BE2C (cell line): ENCODE measurements around the gene FSTL4.

Experiments
- DNase-seq: peaks from one replicate; pipeline ENCODE4 v3.0.0-alpha.2; 2020
- H3K27me3 ChIP-seq: fragments of 250-450 bp; sonication (Bioruptor Pico); 2 replicates; pipeline ENCODE4 v1.5.1; 2020; ENCODE audit warnings: mild to moderate bottlenecking
- H3K36me3 ChIP-seq: fragments of 250-450 bp; sonication (Bioruptor Pico); 2 replicates; pipeline ENCODE4 v1.5.1; 2020; ENCODE audit warnings: mild to moderate bottlenecking
- H3K4me1 ChIP-seq: fragments of 250-450 bp; sonication (Bioruptor Pico); 2 replicates; pipeline ENCODE4 v1.5.1; 2020
- H3K4me3 ChIP-seq: 2 replicates; pipeline ENCODE4 v1.5.1; 2011; ENCODE audit warnings: low read depth, low read length
- H3K9me3 ChIP-seq: fragments of 250-450 bp; sonication (Bioruptor Pico); 2 replicates; pipeline ENCODE4 v1.5.1; 2020
- TF ChIP-seq, protein P1 (sequence below): IDR thresholded peaks from 2 replicates; pipeline ENCODE4 v1.5.1; 2012; ENCODE audit warnings: mild to moderate bottlenecking, low read depth, low read length

FSTL4 gene

DNA sequence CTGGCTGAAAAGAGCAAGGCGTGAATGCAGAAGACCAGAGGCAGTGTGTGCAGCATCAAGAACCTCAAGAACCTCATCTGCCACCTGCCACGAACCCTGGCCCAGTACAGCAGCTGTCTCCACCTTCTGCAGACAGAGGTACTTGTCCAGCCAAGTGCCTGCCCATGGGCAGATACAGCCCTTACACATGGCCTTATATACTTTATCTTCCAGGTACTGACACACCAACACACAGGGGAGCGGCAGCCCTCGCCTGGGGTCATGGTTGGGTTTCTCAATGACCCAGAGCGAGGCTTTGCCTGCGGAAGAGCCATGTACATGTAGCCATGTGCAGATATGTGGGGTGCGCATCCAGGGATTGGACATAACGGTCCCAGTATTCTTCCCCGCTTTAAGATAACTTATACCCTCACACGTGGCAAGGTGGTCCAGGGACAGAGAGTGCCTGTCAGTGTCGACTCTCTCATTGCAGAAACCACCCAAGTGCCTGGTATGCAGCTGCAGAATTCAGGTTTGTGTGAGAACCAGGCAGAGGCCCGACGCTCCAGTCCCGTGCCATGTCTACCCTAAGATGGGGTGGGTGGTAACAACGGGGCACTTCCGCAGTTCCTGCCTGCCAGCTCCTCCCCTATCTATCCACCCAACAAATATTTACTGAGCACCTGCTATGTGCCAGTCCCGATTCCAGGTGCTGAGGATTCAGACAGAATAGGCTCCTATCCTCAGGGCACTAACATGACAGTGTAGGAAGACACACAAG lies 206.9 kb downstream of the FSTL4 start:
- DNase-seq: no peak
- Histone ChIP-seq H3K36me3 (no peaks in the 10 kb centered on the region), H3K9me3 (no peaks in the 10 kb centered on the region), H3K27me3 (no peaks in the 10 kb centered on the region), H3K4me1 (no peaks in the 10 kb centered on the region), H3K4me3 (no peak overlapping the region)
- TF ChIP-seq, protein P1, sequence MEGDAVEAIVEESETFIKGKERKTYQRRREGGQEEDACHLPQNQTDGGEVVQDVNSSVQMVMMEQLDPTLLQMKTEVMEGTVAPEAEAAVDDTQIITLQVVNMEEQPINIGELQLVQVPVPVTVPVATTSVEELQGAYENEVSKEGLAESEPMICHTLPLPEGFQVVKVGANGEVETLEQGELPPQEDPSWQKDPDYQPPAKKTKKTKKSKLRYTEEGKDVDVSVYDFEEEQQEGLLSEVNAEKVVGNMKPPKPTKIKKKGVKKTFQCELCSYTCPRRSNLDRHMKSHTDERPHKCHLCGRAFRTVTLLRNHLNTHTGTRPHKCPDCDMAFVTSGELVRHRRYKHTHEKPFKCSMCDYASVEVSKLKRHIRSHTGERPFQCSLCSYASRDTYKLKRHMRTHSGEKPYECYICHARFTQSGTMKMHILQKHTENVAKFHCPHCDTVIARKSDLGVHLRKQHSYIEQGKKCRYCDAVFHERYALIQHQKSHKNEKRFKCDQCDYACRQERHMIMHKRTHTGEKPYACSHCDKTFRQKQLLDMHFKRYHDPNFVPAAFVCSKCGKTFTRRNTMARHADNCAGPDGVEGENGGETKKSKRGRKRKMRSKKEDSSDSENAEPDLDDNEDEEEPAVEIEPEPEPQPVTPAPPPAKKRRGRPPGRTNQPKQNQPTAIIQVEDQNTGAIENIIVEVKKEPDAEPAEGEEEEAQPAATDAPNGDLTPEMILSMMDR: no peak

DNA sequence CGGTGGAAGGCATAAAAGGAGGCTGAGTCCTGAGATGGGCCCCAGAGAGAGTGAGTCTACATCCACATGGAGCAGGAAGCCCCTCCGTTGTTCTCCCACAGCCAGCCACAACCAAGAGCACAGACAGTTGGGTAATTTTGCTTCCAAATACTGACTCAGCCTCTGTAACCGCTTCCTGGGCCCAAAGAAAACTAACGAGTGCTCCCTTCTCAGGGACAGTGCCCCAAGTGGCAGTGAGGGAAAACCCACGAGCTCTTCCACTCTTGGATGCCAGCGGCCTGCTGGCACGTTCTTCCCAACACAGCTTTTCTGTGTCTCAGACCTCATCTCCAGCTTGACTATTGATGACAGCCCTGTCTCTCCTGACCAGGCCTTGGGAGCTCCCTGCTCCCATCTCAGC lies 207.6 kb downstream of the FSTL4 start:
- no peaks in the 10 kb centered on the region for H3K4me1 ChIP-seq
- H3K9me3 ChIP-seq: no peaks in the 10 kb centered on the region
- no peak for DNase-seq
- TF ChIP-seq, protein P1: 0 out of 2 replicates have a peak, but pooled peaks have one; percentile 15
- no peaks in the 10 kb centered on the region for H3K27me3 ChIP-seq
- H3K36me3 ChIP-seq: no peaks in the 10 kb centered on the region
- H3K4me3 ChIP-seq: no peak overlapping the region

DNA sequence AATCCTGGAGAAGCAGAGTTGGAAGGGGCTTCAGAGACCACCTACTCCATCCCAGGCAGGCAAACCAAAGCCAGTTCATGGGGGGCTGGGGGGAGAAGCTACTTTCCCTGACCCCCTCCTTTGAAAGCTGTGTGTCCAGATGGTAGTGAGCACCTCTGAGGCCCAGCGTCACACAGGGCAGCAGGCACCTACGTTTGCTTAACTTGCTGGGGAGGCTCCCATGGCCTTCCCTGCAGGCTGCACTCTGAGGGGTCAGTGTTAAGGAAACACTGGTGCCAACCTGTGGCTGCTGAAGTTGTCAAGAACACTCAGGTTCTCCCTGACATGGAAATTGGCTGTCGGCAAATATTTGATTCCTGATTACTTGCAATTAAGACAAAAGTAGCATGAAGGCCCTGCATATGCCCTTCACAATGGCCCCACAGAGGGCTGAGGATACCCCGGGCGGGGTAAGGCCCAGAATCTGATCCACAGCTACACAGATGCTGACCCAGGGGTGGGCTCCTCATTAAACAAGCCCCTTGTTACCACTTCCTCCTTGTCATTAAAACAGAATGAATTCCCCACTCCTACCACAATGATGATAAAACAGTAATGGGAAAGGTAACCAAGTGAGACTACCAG lies 208.5 kb downstream of the FSTL4 start:
- no peaks in the 10 kb centered on the region for H3K4me1 ChIP-seq
- no peaks in the 10 kb centered on the region for H3K9me3 ChIP-seq
- no peak overlapping the region for H3K4me3 ChIP-seq
- no peaks in the 10 kb centered on the region for H3K27me3 ChIP-seq
- DNase-seq: no peak
- TF ChIP-seq, protein P1: no peak
- H3K36me3 ChIP-seq: no peaks in the 10 kb centered on the region

DNA sequence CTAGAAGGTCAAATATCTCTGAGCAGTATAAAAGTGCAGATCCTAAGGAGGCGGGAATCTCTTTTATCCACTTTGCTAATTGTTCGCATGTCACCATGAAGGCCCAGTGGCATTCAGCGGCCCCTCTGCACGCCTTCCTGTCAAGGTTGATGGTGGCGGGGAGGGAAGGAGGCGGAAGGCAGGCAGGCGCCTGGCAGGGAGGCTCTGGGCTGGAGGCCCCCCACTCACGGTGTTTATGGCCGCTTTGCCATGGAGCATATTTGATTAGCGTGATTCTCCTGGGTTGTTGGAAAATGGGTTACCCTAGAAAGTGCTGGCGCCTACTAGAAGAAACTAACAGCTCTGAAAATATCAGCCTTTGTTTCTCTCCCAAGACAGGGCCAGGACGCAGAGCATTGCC lies 209.6 kb downstream of the FSTL4 start:
- Histone ChIP-seq H3K36me3 (no peaks in the 10 kb centered on the region), H3K27me3 (no peaks in the 10 kb centered on the region), H3K9me3 (no peaks in the 10 kb centered on the region), H3K4me1 (no peaks in the 10 kb centered on the region), H3K4me3 (no peak overlapping the region)
- DNase-seq: no peak
- TF ChIP-seq, protein P1: no peak

DNA sequence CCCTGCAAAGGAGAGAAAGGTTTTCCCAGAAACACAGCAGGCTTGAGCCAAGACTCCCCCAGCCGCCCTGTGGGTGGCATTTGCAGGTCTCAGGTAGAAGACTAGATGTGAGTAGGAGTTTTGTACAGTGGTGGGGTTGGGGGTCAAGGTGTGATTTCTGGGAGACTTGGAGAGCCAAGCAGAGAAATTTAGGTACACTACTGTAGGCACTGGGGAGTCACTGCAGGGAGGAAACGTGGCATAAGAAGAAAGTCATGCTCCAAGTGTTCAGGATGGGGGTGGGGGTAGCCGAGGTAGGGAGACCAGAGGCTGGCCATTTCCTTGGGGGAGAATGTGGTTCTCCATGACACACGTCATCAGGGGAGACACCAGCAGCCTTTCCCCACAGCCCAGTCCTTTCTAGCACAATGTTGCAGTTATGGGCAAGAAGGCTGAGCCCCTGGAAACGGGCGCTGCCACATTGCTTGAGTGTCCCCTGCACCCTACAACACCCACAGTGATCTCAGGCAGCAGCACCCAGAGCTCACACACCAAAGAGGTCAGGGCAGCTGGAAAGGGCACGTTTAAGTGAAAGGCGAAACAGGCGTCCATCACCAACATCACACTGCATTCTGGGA lies 210.5 kb downstream of the FSTL4 start:
- Histone ChIP-seq H3K9me3 (no peaks in the 10 kb centered on the region), H3K4me1 (no peaks in the 10 kb centered on the region), H3K4me3 (no peak overlapping the region), H3K27me3 (no peaks in the 10 kb centered on the region), H3K36me3 (no peaks in the 10 kb centered on the region)
- TF ChIP-seq, protein P1: no peak
- DNase-seq: no peak
